GM18868 (cell line): ENCODE measurements around the gene PCGF1.
A peak's percentile ranks its signal among the peaks of the same experiment; 100 is the strongest.
"Not testable (repeated sequence)": the region's sequence is repeated elsewhere in the genome, so short reads cannot be mapped to it uniquely, and the experiment has no call there.

ENCODE experiments used
- ATAC-seq: cut with Tn5 transposase; IDR thresholded peaks from one replicate; pipeline ENCODE4 v1.9.1; 2021; ENCODE audit warnings: mild to moderate bottlenecking, moderate library complexity; ENCODE audit not compliant: unreplicated experiment

Gene PCGF1

DNA sequence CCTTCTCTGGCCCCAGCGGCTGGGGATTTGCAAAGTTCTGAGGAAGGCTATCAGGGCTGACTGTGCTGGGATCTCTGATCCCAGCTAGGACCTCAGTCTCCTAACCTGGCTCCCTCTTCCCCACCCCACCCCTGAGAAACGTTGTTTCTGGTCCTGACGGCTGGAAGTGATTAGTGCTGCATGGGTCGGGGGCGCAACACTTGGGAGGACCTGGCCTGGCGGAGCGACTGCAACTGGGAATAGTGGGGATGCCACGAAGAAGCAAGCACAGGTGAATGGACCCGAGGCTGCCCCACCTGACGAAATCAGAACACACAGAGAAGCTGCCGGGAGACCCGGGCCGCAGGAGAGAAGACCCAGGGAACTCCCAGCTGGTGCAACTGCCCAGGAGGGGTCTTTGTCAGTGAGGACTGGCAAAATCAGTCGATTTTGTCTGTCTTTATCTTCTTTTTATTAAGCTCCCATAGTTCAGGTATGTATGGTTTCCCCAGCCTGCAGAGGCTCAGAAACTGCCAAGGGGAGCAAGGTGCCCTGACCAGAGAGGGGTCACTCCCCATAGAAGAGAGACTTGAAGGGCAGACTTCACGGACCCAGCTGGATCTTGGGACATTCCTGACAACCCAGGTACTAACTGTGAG is 7.4 kb downstream of the PCGF1 start:
- no peak for ATAC-seq

DNA sequence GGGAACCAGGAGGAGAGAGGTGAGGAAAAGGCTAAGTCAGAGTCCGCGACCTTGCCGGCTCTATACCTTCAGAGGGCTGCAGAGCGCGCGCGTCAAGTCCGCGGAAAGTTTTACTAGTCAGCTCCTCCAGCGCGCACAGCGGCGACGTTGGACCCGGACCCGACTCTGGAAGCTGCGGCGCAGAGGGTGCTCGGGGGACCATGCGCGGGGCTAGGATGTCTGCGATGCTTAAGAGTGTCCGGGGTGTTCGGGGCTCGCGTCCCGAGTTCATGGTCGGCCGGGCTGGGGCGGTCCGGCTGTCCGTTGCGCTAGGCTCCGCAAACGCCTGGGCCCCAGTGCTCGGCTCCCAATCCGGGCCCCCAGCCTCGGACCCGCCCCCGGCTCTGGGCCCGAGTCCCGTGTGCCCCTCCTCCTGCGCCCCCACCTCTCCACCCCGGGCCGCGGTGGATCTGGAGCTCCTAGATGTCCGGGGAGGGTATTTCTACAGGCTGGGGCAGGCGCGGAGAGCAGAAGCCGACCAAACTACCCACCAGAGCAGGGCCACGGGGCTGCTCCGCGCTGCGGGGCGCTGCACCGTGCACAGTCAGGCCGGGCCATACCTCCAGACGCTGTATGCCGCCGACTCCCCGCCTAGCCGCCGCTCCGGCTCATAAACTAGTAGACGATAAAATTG is 8.1 kb downstream of the PCGF1 start, which contains the start of gene LBX2:
TSS of gene LBX2 (minus strand) at position 337 of the 673 bp plus-strand sequence. CDS start at position 271, 66 bp downstream.
- ATAC-seq: no peak

DNA sequence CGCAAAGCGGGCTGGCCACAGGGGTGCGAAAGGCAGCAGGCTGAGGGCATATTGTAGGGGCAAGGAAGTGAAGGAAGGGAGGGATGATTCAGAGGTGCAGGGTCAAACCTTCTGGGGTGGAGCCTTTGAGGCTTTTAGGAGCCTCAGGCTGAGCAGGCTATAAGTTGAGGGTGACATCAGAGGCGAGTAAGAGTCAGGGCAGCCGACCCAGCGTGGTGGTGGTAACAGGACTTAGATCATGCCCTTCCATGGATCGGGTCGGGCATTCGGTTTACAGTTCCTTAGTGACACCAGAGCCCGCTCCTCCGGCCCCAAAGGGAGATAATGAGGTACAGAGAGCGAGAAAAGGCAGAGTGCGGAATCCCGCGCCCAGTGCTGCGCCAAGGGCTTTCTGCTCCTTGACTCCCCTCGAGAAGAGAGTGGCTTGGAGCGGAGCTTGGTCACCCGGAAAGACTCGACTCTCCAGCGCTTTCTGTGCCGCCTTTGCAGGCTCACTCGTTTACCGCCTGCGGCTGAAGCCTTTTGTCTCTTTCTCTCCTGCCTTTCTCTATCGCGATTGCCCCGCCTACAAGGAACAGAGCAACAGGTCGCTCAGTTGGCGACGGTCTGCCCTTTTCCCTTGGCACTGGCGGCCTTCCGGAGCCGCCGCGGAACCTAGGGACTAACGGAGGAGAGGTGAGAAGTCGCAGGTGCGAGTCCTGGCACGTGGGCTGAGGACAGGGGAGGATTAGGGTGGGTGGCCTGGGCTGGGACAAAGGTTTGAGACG is 8.8 kb downstream of the PCGF1 start:
- ATAC-seq: no peak

DNA sequence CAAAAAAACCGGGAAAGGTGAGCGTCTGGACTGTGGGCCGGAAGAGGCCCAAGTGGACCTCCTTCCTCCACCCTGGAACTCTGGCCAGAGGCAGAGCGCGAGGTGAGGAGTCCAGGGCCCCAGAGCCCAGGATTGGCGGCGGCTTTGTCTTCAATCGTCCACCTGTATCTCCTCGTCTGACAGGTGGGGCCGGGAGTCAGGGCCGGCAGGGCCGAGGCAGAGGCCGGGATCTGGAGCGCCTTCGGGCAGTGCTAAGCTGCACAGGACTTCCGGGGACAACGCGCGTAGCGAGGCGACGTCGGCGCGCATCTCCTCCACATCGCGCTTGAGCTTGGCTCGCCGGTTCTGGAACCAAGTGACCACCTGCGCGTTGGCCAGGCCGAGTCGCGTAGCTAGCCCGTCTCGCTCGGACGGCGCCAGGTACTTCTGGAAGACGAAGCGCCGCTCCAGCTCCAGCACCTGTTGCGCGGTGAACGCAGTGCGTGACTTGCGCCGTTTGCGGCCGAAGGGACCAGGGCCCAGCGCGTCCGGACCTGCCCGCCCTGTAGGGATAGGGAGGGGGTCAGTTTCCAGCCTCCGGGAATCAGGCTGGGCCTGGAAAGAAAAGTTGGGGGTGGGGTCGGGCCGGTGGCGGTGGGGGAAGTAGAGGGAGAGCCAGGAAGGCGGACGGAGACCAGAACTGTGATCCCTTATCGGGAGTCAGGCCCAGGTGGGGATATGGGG is 9.6 kb downstream of the PCGF1 start:
- ATAC-seq: no peak

DNA sequence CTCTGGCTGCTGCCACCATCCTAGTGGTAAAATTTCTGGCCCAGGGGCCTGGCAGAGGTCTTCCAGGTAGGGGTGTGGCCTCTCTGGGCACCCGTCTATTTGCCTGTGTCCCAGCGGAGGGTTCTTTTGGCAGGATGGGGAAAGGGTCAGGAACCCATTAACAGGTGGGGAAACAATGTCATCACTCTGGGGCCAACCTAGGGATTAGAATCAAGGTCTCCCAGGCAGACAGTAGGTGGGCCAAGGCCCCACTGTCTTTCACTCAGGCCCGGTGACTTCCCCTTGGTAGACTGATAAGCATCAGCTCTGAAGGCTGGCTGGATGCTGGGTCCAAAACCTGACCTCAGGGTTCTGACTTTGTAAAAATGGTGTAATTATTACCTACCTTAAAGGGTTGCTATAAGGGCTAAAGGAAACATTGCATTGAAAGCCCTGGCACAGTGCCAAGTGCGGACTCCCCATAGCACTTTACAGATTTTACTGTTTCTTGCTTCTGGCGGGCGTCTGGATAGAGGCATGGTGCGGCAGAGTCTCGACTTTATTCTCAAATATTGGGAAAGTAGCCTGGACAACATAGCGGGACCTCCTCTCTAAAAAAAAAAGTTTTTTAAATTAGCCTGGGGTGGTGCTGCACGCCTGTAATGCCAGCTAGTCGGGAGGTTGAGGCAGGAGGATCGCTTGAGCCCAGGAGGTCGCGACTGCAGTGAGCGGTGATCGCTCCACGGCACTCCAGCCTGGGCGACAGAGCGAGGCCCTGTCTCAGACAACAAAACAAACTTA is 10.3 kb downstream of the PCGF1 start:
- no peak for ATAC-seq

DNA sequence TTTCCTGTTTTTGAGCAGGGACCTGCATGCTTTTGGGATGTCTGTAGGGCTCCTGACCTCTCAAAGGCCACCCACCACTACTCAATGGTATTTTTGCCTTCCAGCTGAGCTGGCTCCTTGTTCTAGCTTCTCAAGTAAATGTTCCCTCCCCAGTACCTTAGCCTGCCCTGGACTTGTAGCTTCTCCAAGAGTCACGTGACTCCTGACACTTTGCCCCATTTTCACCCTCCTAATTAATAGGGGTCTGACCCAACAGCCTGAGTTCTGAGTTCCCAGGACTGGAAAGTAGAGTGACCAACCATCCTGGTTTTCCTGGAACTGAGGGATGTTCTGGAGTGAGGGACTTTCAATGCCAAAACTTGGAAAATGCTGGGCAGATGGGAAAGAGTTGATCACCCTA is 12.1 kb downstream of the PCGF1 start:
- no peak for ATAC-seq

DNA sequence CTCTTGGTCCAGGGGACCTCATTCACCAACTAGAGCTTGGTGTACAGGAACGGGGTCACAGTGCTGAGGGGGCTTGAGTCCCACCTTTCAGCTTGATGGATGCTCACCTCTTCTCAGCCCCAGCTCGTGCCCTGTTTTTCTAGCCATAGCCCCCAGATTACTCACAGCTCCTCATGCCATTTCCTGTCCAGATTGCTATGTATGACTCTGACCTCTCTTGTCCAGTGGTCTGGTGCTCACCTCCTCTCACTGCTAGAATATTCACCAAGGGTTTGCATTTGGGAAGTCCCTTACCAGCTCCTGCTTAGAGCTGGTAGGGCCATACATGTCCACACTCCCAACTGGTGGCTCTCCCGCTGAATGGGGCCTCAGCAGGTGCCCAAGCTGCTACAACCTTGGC is 13.9 kb downstream of the PCGF1 start:
- ATAC-seq: no peak

DNA sequence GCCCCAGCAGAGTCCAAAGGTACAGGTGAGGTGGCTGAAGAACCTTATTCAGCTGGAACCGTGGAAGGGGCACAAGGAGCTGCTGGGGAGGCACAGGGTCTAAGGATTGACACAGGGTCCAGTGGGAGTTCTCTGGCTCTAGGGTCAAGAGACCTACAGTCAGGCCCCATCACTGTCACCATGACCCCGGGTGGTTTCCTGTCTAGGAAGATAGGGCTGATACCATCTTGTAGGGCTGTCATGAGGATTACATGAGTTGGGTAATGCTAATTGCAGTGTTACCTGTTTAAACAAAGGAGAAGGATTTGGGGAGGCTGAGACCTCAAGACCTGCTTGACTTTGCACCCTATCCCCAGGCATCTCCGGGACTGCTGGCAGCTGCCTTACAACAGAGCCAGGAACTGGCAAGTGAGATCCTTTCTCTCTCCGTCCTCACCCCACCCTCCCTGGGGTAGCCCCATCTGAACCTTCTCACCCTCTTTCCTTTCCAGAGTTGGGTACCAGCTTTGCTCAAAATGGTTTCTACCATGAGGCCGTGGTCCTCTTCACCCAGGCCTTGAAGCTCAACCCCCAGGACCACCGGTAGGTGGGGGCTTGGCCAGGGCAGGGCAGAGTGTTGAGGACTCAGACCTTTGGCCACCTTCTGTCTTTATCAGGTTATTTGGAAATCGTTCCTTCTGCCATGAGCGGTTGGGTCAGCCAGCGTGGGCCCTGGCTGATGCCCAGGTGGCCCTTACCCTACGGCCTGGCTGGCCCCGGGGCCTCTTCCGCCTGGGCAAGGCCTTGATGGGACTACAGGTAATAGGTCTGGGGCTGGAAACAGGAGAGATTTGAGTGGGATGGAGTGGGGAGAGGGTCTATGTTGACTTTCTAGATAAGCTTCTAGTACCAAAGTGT is 15.6 kb downstream of the PCGF1 start:
- ATAC-seq: no peak

DNA sequence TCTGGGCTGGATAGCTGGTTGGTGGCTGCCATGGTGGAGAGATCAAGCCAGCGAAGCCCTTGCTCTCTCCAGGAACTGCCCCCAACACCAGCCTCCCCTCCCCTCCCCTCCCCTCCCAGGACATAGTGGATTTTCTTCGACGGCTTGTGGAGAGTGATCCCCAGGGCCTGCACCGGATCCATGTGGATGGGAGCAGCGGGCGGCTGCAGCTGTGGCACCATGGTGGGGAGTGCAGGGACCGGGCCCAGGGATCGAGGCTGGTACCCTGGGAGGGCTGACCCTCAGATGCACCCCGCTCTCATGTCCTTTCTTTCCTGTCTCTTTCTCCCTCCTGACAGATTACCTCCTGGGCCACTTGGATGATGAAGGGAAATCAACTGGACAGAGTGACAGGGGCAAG is 17.6 kb downstream of the PCGF1 start:
- no peak for ATAC-seq

DNA sequence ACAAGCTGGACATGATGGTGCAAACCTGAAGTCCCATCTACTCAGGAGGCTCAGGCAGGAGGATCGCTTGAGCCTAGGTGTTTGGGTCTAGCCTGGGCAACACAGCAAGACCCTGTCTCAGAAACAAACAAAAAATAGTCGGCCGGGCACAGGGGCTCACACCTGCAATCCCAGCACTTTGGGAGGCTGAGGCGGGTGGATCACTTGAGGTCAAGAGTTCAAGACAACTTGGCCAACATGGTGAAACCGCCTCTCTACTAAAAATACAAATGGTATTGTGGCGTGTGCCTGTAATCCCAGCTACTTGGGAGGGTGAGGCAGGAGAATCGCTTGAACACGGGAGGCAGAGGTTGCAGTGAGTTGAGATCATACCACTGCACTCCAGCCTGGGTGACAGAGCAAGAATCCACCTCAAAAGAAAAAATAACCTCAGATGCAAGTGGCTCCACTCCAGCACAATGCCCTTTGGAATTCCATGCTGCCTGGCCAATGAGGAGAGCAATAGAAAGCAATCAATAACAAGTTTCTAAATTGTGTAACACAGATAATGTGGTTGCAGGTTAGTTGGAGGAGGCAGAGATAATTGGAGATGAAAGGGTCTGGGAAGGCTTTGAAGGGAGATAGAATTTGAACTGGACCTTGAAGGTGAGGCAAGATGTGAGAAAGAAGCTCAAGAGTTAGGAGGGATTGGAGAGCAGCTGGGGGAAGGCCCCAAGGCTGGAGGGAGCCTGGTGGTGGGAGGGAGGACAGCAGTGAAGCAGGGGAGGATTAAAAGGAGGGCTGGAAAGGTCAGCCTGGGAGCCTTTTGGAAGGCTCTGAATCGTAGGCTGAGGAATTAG is 18.6 kb downstream of the PCGF1 start:
- ATAC-seq: no peak

DNA sequence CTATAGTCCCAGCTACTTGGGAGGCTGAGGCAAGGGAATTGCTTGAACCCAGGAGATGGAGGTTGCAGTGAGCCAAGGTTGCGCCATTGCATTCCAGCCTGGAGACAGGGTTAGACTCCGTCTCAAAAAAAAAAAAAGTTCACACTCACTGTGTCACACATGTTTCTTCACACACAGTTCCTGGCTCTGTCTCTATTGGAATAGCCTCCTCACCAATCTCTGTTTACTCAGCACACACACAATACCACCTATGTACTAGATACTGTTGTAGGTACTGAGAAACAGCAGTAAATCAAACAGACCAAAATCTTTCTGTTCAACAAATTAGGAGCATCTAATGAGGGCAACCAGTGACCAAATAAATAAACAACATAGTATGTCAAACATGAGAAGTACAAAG is 21.4 kb downstream of the PCGF1 start:
- no peak for ATAC-seq

DNA sequence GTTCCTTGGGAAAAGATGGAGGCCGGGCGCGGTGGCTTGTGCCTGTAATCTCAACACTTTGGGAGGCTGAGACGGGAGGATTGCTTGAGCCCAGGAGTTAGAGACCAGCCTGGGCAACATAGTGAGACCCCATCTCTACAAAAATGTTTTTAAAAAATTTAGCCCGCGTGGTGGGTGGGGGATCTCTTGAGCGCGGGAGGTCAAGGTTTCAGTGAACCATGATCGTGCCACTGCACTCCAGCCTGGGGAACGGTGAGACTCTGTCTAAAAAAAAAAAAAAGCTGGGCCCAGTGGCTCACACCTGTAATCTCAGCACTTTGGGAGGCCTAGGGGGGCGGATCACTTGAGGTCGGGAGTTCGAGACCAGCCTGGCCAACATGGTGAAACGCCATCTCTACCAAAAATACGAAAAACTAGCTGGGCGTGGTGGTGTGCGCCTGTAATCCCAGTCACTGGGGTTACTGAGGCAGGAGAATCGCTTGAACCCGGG is 23.8 kb downstream of the PCGF1 start:
- ATAC-seq: not testable (repeated sequence)

DNA sequence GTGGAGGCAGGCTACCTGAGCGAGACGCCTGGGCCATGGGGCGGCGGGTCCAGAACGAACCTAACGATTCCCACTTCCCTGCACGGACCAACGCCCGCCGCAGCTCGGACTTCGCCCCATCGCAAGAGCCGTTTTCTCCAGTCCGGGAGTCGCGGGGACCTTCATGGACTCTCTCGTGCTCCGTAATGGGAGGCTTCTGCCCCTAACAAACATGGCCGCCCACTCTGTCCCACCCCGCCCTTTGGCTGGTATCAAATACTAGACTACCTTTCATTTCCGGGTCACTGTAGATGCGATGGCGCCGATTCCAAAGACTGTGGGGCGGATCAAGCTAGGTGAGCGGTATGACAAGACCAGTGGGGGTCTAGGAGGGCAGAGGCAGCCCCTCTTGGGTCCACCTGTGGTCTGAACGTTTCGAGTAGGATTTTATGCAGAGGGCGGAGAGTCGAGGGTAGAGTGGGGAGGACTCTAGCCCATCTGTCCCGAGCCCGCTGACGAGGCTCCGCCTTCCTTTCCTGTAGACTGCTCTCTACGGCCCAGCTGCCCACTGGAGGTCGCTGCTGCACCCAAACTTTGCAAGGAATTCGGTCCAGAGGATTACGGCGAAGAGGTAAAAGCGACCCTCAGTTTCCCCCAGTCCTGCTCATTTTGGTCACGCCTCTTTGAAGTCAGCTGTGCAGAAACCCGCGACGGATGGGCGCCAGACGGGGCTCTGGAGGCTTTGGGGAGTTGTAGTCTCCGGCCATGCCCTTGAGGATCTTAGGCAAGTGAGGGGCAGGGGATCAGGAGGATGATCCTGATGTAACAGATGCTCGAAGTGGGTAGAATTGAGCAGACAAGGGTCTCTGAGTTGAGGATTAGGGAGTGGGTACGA is 24.5 kb downstream of the PCGF1 start, which contains the start of the genes CCDC142 and TTC31:
TSS of gene CCDC142 (minus strand) at position 198 of the 874 bp plus-strand sequence. CDS start at position 37, 161 bp downstream.
TSS of gene TTC31 (plus strand) at position 281 of the 874 bp plus-strand sequence. CDS start at position 296, 15 bp downstream.
- peak; percentile 88 for ATAC-seq

DNA sequence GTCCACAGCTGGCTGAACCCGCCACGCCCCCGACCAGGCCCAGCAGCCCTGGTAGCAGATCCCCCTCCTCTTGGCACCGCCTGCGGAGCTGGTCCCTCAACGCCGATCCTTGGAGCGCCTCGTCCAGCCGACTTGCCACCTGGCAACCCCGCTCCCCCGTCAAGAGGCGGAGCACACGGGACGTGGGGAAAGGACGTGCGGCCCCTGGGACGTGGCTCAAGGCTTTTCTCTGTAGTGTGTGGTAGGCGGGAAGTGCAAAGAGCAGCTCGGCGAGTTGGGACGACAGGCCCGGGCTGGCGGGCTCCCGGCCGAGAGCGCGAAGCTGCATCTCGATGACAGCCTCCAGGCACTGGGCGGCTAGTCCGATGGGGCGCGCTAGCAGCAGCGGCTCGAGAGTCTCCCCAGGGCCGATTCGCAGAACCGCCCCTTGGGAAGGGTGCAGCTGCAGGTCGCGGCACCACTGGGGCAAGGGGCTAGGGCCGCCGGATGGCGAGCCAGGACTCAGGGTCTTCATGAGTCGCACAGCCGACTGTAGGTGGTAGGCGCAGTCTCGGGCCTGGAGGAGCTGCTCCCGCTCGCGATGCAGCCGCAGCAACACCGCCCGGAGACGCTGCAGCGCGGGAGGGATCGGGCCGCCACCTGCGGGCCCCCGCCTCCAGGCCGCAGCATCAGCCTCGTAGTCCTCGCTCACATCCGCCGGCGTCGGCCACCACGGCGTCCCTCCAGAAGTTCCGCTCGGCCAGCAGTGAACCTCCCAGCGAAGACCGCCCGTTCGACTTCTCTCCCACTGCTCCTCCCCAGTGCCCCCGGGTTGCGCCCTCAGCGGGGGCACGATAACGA is 25.3 kb downstream of the PCGF1 start:
- ATAC-seq: peak; percentile 29

DNA sequence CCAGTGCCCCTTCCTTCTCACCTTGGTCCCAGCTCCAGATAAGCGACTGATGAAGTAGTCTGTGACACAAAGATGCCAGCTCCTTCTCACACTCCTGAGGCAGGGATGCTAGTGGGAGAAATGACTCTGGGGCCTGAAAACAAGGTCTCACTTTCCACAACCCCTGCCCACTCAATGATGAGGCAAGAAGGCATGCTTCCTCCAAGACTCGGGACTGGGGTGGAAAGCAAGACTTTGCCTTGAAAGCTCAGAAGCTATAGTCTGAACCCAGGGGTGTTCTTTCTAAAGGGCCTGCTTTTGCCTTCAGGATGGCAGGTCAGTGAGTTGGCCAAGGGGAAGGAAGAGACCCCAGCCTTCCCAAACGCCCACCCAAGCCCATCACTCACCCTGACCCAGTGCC is 26.1 kb downstream of the PCGF1 start:
- ATAC-seq: no peak

DNA sequence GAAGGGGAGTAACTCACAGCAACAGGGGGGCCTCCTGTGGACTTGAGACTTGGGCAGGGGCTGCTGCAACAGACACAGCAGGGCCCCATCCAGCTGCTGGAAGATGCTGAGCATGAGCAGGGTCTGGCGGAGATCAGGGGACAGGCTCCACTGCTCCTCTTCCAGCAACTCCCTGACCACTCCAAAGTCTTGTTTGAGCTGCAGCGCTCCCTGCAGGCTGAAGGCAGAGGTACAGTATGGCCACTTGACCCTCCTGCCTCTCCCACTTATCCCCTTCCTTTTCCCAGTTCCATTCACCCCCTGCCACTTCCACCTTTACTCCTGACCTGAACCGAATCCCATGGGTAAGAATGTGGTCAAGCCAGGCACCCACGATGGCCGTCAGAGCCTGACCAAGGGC is 32.6 kb downstream of the PCGF1 start:
- ATAC-seq: no peak
